Skeletal muscle satellite cell (primary cell): Measurements from ENCODE around the gene NGFR.
"Not testable (repeated sequence)": the region's sequence is repeated elsewhere in the genome, so short reads cannot be mapped to it uniquely, and the experiment has no call there.

Experiments
- H3K27me3 ChIP-seq: 2 replicates; pipeline ENCODE4 v1.7.0; 2013; ENCODE audit warnings: low read length; ENCODE audit not compliant: control insufficient read depth, insufficient read depth
- H3K36me3 ChIP-seq: 2 replicates; pipeline ENCODE4 v1.7.0; 2013; ENCODE audit warnings: mild to moderate bottlenecking, control low read depth, low read length; ENCODE audit not compliant: insufficient read depth
- H3K4me1 ChIP-seq: 2 replicates; pipeline ENCODE4 v1.7.0; 2013; ENCODE audit warnings: low read length; ENCODE audit not compliant: control insufficient read depth, insufficient read depth
- H3K4me2 ChIP-seq: 2 replicates; pipeline ENCODE4 v1.7.0; 2013; ENCODE audit warnings: mild to moderate bottlenecking, low read length
- H3K4me3 ChIP-seq: 2 replicates; pipeline ENCODE4 v1.7.0; 2013; ENCODE audit warnings: low read length
- H3K9ac ChIP-seq: 2 replicates; pipeline ENCODE4 v1.7.0; 2013; ENCODE audit warnings: mild to moderate bottlenecking, low read depth, low read length, moderate library complexity
- H3K9me3 ChIP-seq: replicated peaks from 2 replicates; pipeline ENCODE4 v1.7.0; 2013; ENCODE audit warnings: mild to moderate bottlenecking, control low read depth, low read length

NGFR gene

GRCh38 chr17:49545007-49545660 lies 50.0 kb downstream of the NGFR start:
- Histone ChIP-seq H3K9me3 (no peaks in the 10 kb centered on the region), H3K9ac (no peak overlapping the region), H3K4me1 (no peaks in the 10 kb centered on the region), H3K4me2 (no peak overlapping the region), H3K36me3 (no peaks in the 10 kb centered on the region), H3K27me3 (peaks cover 34% of the 10 kb centered on the region), H3K4me3 (no peak overlapping the region)

DNA sequence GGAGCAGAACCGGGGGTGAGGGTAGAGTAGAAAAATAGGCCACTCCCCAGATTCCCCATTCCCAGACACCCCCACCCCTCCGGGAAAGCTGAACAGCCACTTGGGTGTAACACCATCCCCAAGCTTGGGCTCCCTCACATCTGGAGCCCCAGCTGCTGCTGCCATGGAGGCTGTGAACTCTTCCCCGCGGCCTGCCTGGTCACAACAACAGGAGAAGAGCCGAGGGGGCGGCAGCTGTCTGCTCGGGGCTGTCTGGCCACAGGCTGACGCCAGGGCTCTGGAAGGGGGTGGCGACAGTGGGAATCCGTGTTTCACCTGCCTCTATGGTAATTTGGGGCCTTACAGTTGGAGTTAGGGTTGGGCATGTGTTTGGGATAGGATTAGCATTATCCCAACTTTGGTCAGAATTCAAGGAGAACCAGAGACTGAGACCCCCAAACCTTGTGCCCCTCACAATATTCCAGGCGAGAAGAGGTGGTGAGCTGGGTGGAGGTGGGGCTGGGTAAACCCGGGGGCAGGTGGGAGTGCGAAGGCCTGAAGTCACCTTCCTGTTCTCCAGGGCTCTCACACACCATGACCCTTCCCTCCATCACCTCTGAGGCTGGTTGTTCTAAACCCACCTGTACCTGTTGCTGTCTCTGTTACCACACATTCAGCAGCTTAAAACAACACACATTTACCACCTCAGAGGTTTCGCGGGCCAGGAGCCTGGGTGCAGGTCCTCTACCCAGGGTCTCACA lies 50.9 kb downstream of the NGFR start:
- no peak overlapping the region for H3K9ac ChIP-seq
- no peak overlapping the region for H3K4me2 ChIP-seq
- no peaks in the 10 kb centered on the region for H3K9me3 ChIP-seq
- H3K4me3 ChIP-seq: no peak overlapping the region
- peaks cover 34% of the 10 kb centered on the region for H3K27me3 ChIP-seq
- no peaks in the 10 kb centered on the region for H3K36me3 ChIP-seq
- H3K4me1 ChIP-seq: no peaks in the 10 kb centered on the region

- no peak overlapping the region for H3K4me3 ChIP-seq
- peaks cover 33% of the 10 kb centered on the region for H3K27me3 ChIP-seq
These were observed 51.7 kb downstream of the NGFR start for GRCh38 chr17:49546546-49547535.

DNA sequence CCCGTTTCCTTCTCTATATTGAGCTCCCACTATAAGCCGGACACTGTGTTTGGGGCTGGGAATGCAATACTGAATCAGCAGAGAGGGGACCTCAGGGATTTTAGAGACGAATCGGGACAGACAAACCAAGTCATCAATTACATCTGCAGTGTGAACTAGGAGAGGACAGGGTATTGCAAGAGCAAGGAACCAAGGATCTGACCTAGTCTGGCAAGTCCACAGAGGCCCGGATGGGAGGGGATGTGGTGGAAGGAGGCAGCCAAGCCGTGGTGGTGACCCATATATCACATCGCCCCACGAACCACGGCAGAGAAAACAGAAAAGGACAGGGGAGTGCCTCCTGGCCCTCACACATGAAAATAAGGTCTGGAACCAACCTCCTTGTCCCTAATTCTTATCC lies 52.5 kb downstream of the NGFR start:
- H3K9me3 ChIP-seq: no peaks in the 10 kb centered on the region
- H3K27me3 ChIP-seq: peaks cover 31% of the 10 kb centered on the region
- H3K36me3 ChIP-seq: no peaks in the 10 kb centered on the region
- no peak overlapping the region for H3K4me2 ChIP-seq
- H3K4me3 ChIP-seq: no peak overlapping the region
- H3K4me1 ChIP-seq: peaks cover 7% of the 10 kb centered on the region
- H3K9ac ChIP-seq: no peak overlapping the region

More at GRCh38 chr17:49546546-49547535, 51.7 kb downstream of the NGFR start:
- H3K4me2 ChIP-seq: no peak overlapping the region
- H3K9ac ChIP-seq: no peak overlapping the region
- H3K4me1 ChIP-seq: peaks cover under 1% of the 10 kb centered on the region
- no peaks in the 10 kb centered on the region for H3K36me3 ChIP-seq
- no peaks in the 10 kb centered on the region for H3K9me3 ChIP-seq

GRCh38 chr17:49548051-49548505 lies 53.0 kb downstream of the NGFR start:
- Histone ChIP-seq H3K4me3 (no peak overlapping the region), H3K4me2 (no peak overlapping the region), H3K9ac (no peak overlapping the region), H3K9me3 (no peaks in the 10 kb centered on the region), H3K4me1 (peaks cover 7% of the 10 kb centered on the region), H3K36me3 (no peaks in the 10 kb centered on the region), H3K27me3 (peaks cover 31% of the 10 kb centered on the region)

GRCh38 chr17:49548506-49549310 lies 53.6 kb downstream of the NGFR start:
- Histone ChIP-seq H3K4me2 (no peak overlapping the region), H3K36me3 (no peaks in the 10 kb centered on the region), H3K9me3 (no peaks in the 10 kb centered on the region), H3K4me1 (peaks cover 7% of the 10 kb centered on the region), H3K27me3 (peaks cover 27% of the 10 kb centered on the region), H3K4me3 (no peak overlapping the region), H3K9ac (no peak overlapping the region)

DNA sequence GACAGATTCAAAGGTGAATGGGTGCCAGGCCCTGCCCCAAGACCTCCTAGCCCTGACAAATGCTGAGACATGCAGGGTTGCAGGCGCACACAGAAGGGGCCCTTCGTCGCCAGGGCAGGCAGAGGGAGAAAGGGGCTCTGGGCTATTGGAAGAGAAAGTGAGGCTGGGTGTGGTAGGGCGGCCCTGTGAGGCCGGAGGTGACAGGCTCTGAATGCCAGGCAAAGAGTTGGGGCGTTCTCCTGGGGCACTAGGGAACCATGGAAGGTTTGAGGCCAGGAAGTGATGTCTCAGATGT lies 54.2 kb downstream of the NGFR start:
- Histone ChIP-seq H3K36me3 (no peaks in the 10 kb centered on the region), H3K4me3 (no peak overlapping the region), H3K9ac (no peak overlapping the region), H3K27me3 (peaks cover 27% of the 10 kb centered on the region), H3K4me1 (peaks cover 7% of the 10 kb centered on the region), H3K9me3 (no peaks in the 10 kb centered on the region), H3K4me2 (no peak overlapping the region)

- H3K9ac ChIP-seq: no peak overlapping the region
- H3K4me1 ChIP-seq: peaks cover 7% of the 10 kb centered on the region
- H3K36me3 ChIP-seq: no peaks in the 10 kb centered on the region
- peaks cover 27% of the 10 kb centered on the region for H3K27me3 ChIP-seq
- H3K4me2 ChIP-seq: no peak overlapping the region
- H3K9me3 ChIP-seq: no peaks in the 10 kb centered on the region
- H3K4me3 ChIP-seq: no peak overlapping the region
These were observed 54.9 kb downstream of the NGFR start for GRCh38 chr17:49549691-49550678.

GRCh38 chr17:49550764-49551163 lies 55.7 kb downstream of the NGFR start:
- H3K4me1 ChIP-seq, H3K9me3 ChIP-seq, H3K9ac ChIP-seq, H3K36me3 ChIP-seq, H3K4me2 ChIP-seq, H3K4me3 ChIP-seq: not testable (repeated sequence)
- H3K27me3 ChIP-seq: peaks cover 25% of the 10 kb centered on the region
